ENCODE measurements around the gene CTNNBL1.

CTNNBL1 gene

GRCh38 chr20:37912874-37913273 lies 219.0 kb downstream of the CTNNBL1 start:
- Mint-ChIP-seq H3K4me3 (no peak overlapping the region), H3K4me1 (peaks cover 34% of the 10 kb centered on the region), H3K36me3 (no peaks in the 10 kb centered on the region), H3K9me3 (no peaks in the 10 kb centered on the region), H3K27ac (no peak overlapping the region)
- no peak for DNase-seq (ENCODE audit: low spot score in 2 of 2)
- ATAC-seq = peak; percentile 44

- no peak for ATAC-seq
- DNase-seq (ENCODE audit: low spot score in 2 of 2) = no peak
- Mint-ChIP-seq H3K27ac (no peak overlapping the region), H3K4me1 (peaks cover 34% of the 10 kb centered on the region), H3K9me3 (no peaks in the 10 kb centered on the region), H3K4me3 (no peak overlapping the region), H3K36me3 (no peaks in the 10 kb centered on the region)
Measured at GRCh38 chr20:37913567-37914366, 219.9 kb downstream of the CTNNBL1 start.

GRCh38 chr20:37914367-37914671 lies 220.5 kb downstream of the CTNNBL1 start:
- peak overlapping the region; percentile 56 for H3K4me3 Mint-ChIP-seq

GRCh38 chr20:37914672-37915433 lies 221.0 kb downstream of the CTNNBL1 start:
- Mint-ChIP-seq H3K9me3 (no peaks in the 10 kb centered on the region), H3K36me3 (no peaks in the 10 kb centered on the region), H3K27ac (peak overlapping the region; percentile 87), H3K4me1 (peaks cover 34% of the 10 kb centered on the region), H3K4me3 (peak overlapping the region; percentile 56)
- DNase-seq (ENCODE audit: low spot score in 2 of 2) (peak in 1 of 2 donors; percentile 62), ATAC-seq (peak; percentile 5)

More at GRCh38 chr20:37914367-37914671, 220.5 kb downstream of the CTNNBL1 start:
- H3K36me3 Mint-ChIP-seq = no peaks in the 10 kb centered on the region
- no peaks in the 10 kb centered on the region for H3K9me3 Mint-ChIP-seq
- ATAC-seq (no peak), DNase-seq (ENCODE audit: low spot score in 2 of 2) (no peak)
- H3K27ac Mint-ChIP-seq = peak overlapping the region; percentile 87
- H3K4me1 Mint-ChIP-seq = peaks cover 34% of the 10 kb centered on the region

- Mint-ChIP-seq H3K27ac (peak overlapping the region; percentile 62), H3K4me1 (peaks cover 38% of the 10 kb centered on the region), H3K36me3 (no peaks in the 10 kb centered on the region), H3K9me3 (no peaks in the 10 kb centered on the region), H3K4me3 (no peak overlapping the region)
- ATAC-seq = no peak
- no peak for DNase-seq (ENCODE audit: low spot score in 2 of 2)
Measured at GRCh38 chr20:37915434-37915787, 221.6 kb downstream of the CTNNBL1 start.

- peak overlapping the region; percentile 62 for H3K27ac Mint-ChIP-seq
- H3K36me3 Mint-ChIP-seq = no peaks in the 10 kb centered on the region
- H3K9me3 Mint-ChIP-seq = no peaks in the 10 kb centered on the region
- ATAC-seq = no peak
- H3K4me3 Mint-ChIP-seq = no peak overlapping the region
- no peak for DNase-seq (ENCODE audit: low spot score in 2 of 2)
- H3K4me1 Mint-ChIP-seq = peaks cover 44% of the 10 kb centered on the region
Measured at GRCh38 chr20:37915800-37916570, 222.2 kb downstream of the CTNNBL1 start.

GRCh38 chr20:37917461-37917860 lies 223.6 kb downstream of the CTNNBL1 start:
- ATAC-seq (no peak), DNase-seq (ENCODE audit: low spot score in 2 of 2) (no peak)
- H3K4me1 Mint-ChIP-seq = peaks cover 48% of the 10 kb centered on the region
- H3K4me3 Mint-ChIP-seq = no peak overlapping the region
- H3K27ac Mint-ChIP-seq = no peak overlapping the region
- H3K9me3 Mint-ChIP-seq = no peaks in the 10 kb centered on the region
- H3K36me3 Mint-ChIP-seq = no peaks in the 10 kb centered on the region

- peaks cover 46% of the 10 kb centered on the region for H3K4me1 Mint-ChIP-seq
- DNase-seq (ENCODE audit: low spot score in 2 of 2) = no peak
- no peak overlapping the region for H3K4me3 Mint-ChIP-seq
- no peak for ATAC-seq
- no peaks in the 10 kb centered on the region for H3K9me3 Mint-ChIP-seq
- no peak overlapping the region for H3K27ac Mint-ChIP-seq
- H3K36me3 Mint-ChIP-seq = no peaks in the 10 kb centered on the region
Measured at GRCh38 chr20:37918035-37918434, 224.2 kb downstream of the CTNNBL1 start.

- Mint-ChIP-seq H3K4me3 (no peak overlapping the region), H3K9me3 (no peaks in the 10 kb centered on the region), H3K36me3 (no peaks in the 10 kb centered on the region), H3K27ac (no peak overlapping the region), H3K4me1 (peaks cover 34% of the 10 kb centered on the region)
- DNase-seq (ENCODE audit: low spot score in 2 of 2) (no peak), ATAC-seq (no peak)
Measured at GRCh38 chr20:37919389-37920040, 225.7 kb downstream of the CTNNBL1 start.

GRCh38 chr20:37920270-37920669 lies 226.4 kb downstream of the CTNNBL1 start:
- Mint-ChIP-seq H3K27ac (no peak overlapping the region), H3K36me3 (no peaks in the 10 kb centered on the region), H3K4me1 (peaks cover 28% of the 10 kb centered on the region), H3K4me3 (peak overlapping the region; percentile 9), H3K9me3 (no peaks in the 10 kb centered on the region)
- peak; percentile 46 for ATAC-seq
- DNase-seq (ENCODE audit: low spot score in 2 of 2) = no peak

- no peak overlapping the region for H3K27ac Mint-ChIP-seq
- peaks cover 28% of the 10 kb centered on the region for H3K4me1 Mint-ChIP-seq
- ATAC-seq (no peak), DNase-seq (ENCODE audit: low spot score in 2 of 2) (no peak)
- no peaks in the 10 kb centered on the region for H3K9me3 Mint-ChIP-seq
- no peaks in the 10 kb centered on the region for H3K36me3 Mint-ChIP-seq
- H3K4me3 Mint-ChIP-seq = peak overlapping the region; percentile 9
Measured at GRCh38 chr20:37920679-37921322, 227.0 kb downstream of the CTNNBL1 start.

- Mint-ChIP-seq H3K27ac (peak overlapping the region; percentile 15), H3K4me3 (peak overlapping the region; percentile 9), H3K9me3 (no peaks in the 10 kb centered on the region), H3K4me1 (peaks cover 28% of the 10 kb centered on the region), H3K36me3 (no peaks in the 10 kb centered on the region)
- DNase-seq (ENCODE audit: low spot score in 2 of 2) (no peak), ATAC-seq (peak; percentile 71)
Measured at GRCh38 chr20:37921341-37921929, 227.6 kb downstream of the CTNNBL1 start.

Data from stimulated activated effector memory CD8-positive, alpha-beta T cell treated with anti-CD3 and anti-CD28 coated beads, Interleukin-12 subunit alpha, Interleukin-12 subunit beta, amount 100 ng/mL, for 72 hours (primary cell).